GM18909 (cell line): Measurements from ENCODE around the gene UBXN6.

Experiments used
- ATAC-seq: cut with Tn5 transposase; IDR thresholded peaks from one replicate; pipeline ENCODE4 v1.9.1; 2021; ENCODE audit warnings: mild to moderate bottlenecking; ENCODE audit not compliant: unreplicated experiment, poor library complexity

Gene UBXN6

DNA sequence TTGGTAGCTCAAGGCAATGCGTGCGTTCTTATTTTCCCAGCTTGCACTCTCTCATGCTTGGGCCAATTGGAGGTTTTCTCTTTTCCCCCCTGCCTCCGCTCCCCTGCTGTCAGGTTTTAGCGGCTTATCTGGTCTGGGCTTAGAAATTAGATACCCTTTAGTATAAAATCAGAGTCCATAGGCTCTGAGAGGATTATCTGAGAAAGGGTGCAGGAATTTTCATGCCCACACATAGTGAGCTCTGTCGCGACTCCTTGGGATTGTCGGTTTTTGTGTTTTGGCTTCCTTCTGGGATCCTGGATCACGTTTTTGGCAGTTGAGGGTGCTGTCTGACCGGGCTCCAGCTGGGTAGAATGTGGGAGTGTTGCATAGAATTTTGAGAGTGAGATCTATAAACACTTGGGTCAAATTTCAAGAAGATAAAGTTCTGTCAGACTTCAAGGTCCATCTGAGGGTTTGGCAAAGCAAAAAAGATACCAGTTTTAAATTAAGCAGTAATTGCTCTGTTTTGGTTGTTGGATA, 42.7 kb downstream of the UBXN6 start:
- no peak for ATAC-seq

DNA sequence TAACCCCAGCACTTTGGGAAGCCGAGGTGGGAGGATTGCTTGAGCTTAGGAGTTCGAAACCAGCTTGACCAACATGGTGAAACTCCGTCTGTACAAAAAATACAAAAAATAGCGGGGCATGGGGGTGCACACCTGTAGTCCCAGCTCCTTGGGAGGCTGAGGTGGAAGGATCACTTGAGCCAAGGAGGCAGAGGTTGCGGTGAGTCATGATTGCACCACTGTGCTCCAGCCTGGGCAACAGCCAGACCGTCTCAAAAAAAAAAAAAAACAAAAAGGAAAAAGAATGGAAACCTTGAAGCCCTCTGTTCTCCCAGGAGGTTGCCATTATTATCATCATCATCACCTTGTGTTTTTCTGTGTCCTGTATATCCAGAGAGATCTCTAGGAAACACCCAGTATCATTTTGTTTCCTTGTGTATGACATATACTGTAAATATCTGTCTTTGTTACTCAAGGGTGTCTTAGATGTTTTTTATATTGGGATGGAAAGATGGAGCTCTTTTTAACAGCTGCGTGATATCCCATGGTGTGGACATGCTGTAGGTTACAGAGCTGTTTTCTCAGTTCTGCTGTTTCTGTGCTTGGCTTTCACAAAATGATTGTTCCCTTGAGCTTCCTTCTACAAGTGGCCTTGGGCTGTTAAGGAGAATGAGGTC, 43.3 kb downstream of the UBXN6 start:
- no peak for ATAC-seq

DNA sequence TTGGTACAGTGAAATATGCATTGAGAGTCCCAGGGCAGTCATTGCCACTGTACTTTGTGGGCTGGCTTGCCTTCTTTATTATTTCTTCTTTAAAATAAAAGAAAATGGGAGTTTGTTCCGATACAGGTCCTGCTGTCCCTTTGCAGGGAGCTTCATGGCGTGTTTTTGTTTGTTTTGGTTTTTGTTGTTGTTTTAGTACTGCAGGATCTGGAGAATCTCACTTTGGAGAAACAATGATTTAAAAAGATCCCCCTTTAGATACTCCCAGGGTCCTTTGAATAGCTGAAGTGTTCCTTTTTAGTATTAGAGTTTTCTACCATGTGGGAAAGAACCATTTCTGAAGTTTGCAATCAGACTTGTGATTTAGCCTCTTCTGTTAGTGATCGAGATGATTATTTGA, 44.0 kb downstream of the UBXN6 start:
- ATAC-seq, result no peak

DNA sequence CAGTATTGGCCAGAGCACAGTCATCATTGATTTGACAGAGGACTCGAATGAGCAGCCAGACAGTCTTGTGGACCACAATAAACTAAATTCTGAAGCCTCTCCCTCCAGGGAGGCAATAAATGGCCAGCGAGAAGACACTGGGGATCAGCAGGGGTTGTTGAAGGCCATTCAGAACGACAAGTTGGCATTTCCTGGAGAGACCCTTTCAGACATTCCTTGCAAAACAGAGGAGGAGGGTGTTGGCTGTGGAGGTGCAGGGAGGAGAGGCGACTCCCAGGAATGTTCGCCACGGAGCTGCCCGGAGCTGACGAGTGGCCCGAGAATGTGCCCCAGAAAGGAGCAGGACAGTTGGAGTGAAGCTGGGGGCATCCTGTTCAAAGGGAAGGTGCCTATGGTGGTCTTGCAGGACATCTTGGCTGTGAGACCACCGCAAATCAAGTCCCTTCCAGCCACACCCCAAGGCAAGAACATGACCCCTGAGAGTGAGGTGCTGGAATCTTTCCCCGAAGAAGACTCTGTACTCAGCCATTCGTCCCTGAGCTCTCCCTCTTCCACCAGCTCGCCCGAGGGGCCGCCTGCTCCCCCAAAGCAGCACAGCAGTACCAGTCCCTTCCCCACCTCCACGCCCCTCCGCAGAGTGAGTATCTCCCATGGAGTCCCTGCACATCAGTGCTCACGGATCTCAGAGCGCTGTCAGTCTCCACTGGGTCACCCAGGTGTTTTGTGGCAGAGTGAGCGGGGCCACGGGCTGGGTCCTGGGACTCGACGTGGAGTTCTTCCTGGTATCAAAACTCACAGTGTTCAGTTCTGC, 48.3 kb downstream of the UBXN6 start:
- ATAC-seq, result no peak

DNA sequence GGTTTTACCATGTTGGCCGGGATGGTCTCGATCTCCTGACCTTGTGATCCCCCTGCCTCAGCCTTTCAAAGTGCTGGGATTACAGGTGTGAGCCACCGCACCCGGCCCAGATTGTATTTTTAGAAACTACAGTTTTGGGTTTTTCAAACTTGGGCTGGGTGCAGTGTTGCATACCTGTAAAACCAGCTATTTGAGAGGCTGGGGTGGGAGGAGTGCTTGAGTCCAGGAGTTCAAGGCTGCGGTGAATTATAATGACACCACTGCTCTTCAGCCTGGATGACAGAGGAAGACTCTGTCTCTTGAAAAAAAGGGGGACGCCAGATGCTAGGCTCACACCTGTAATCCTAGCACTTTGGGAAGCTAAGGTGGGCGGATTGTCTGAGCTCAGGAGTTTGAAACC, 51.0 kb downstream of the UBXN6 start:
- no peak for ATAC-seq

DNA sequence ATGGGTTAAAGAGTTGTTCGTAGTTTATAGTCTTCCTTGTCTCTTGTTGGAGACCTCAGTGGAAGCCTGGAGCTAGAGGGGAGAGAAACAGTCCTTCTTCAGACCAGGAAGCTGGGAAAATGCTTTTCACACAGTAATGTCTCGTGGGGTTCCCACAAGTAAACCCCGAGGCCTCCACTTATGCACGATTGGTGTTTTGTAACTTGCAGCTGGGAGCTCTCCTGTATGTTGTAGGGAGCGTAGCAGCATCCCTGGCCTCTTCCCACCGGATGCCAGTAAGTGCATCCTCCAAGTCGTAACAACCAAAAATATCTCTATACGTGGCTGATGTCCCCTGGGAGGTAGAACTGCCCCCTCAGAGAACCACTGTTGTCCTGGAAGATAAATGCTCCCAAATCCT, 51.6 kb downstream of the UBXN6 start:
- no peak for ATAC-seq

DNA sequence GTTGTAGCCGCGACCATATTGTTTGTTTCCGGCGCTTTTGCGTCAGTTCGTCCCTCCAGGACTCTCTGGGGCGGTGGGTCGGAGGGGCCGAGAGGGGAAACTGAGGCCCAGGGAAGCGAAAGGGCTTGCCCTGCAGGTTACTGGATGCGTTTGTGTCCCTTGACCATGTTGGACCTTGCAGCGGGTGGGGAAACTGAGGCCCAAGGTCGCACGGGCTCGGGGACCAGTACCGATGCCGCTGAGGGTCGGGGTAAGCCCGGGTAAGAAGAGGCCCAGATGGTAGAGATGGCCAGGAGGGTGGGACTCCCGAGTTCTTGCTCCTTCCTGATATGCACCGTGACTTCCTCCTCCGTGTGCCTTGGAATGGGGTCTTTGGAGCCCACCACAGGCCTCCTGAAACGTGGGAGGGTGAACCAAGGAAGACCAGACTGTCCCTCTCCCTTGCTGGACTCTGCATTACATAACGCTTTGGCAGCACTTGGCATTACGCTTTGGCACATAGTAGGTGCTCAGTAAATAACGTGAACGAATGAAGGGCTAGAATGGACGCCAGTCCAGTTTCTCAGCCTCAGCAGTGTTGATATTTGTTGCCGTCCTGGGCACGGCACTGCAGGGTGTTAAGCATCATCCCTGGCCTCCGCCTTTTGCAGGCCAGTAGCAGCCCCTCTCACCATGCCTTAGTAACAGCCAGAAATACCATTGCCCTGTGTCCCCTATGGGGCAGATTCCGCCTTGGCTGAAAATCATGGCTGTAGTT, 54.4 kb downstream of the UBXN6 start:
- no peak for ATAC-seq

DNA sequence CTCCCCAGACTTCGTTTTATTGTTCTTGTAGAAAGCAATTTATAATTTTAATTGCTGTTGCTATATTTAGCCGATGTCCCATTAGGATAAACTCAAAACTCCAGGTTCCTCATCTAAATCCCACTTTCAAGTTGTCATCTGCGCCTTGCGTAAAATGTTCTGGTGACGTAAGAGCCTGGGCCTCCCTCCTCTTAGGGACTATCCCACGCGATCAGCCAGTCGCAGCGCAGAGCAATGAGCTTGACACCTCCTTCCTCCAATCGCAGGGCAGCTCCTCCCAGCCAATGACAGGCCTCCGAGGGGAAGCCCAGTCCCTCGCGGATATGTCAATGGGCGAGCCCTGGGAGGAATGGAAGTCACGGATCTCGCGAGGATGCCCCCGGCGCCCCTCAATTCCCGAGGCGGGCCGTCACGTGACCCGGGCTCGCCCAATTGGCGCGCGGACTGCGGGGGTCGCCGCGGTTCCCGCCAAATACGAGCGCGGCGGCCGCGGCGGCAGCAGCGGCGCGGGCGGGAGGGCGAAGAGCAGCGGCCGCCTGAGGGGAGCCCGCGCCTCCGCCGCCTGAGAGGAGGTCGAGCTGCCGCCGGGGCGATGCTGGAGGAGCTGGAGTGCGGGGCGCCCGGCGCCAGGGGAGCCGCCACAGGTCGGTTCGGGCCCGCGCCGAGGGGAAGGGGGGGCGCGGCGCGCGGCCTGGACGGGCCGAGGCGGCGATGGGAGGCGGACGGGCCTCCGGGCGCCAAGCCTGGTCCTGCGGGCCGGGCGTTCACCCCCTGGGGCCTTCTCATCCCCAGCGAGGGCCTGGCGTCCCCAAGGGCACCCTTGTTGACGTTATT, 55.2 kb downstream of the UBXN6 start, which contains the start of gene CHAF1A:
Gene CHAF1A (plus strand): TSS at position 470 of the 834 bp plus-strand sequence. CDS start 123 bp downstream, at position 593.
- ATAC-seq, result peak; percentile 81

DNA sequence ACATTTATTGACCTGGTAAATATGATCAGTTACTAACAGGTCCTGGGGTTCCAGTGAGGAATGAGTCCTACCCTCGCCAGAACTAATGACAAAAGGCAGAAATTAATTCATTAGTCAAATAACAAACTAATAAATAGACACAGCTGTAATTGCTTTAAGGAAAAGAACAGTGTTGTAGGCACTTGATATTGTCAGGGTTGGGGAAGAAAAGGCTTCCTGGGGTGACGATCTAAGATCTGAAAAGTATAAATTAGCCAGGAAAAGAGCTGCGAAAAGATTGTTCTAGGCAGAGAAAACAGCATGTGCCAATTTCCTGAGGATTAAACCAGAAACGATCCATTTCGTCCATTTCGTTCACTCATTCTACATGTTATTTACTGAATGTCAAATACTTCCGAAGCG, 55.8 kb downstream of the UBXN6 start:
- ATAC-seq, result no peak

DNA sequence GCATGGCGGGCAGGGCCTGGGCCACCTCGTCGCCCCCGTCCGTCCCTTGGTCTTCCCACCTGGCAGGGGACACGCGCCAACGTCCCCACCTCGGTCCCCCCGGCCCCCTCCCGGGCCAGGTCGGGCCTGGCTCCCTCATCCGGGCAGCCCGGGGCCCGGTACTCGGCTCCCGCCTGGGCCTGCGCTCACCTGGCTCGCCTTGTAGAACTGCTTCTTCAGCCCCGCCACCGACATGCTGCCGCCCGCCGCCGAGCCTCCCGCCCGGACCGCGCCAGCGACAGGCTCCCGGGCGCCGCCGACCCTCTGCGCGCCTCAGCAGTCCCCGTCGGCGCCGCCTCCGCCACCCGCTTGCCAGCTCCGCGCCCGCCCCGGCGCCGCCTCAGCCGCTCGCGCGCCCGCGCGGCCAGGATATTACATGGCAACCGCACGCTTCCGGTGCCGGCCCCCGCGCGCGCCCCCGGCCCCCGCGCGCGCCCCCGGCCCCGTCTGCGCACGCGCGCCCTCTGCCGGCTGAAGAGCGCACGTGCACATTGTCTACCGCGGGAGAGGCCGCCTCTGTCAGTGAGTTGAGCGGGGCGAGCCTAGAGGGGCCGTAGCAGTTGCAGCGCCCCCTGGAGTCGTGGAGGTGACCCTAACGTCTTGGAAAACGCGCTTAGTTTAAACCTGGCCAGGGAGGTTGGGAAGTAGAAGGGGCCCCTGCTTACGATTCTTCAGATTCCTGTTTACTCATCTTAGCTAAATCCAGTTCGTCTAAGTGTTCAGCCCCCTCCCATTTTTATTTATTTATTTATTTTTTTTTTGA, 57.3 kb downstream of the UBXN6 start, which contains the start of gene SH3GL1:
Gene SH3GL1 (minus strand): TSS at position 413 of the 802 bp plus-strand sequence. CDS start 179 bp downstream, at position 234.
- ATAC-seq, result peak; percentile 57

DNA sequence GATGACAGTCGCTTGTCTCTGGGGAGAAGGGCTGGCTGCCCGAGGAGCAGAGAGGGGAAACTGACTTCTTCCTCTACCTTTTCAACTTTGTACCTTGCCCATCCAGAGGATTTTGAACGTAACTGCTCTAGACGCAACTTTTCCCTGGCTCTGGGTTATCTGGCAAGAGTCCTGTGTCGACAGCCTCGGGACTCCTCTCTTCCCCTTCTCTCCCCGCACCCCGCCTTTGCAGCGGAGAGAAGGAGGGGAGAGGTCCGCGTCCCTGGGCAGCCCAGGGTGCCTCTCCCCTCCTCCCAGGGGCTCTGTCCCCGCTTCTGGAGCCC, 57.8 kb downstream of the UBXN6 start:
- peak; percentile 7 for ATAC-seq

DNA sequence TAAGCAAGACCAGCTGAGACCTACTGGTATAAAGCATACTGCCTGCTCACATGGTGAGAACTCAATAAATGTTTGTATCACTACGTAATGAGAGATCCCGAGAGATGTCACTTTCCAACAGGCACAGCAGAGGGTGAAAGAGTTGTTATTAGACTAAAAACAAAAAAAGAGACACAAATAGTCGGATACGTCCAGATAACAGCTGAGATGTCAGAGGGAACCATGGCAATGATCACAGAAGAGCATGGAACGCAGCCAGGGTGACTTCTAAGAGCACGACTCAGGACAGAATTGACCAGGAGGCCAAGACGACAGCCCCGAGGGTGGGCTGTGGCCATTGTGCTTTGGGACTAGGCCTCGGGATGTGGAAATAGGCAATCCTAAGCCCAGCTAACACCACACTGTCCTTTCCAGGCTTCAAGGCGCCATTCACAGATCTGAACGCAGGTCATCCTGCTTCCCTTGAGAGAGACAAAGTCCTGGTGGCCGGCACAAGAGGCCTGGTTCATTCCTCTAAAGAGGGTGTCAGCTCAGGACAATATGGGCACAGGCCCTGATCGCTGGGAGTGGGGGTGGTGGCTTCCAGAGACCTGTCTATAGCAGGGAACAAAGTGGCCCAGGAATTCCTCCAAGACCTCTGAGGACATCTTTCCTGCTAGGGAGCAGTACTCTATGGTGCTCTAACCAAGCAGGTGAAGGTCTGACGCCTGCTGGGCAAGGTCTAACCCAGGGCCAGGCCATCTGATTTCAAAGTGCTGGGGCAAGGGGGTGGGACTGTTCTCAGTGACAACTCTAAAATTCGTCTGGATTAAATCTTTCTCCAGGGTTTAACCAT, 60.4 kb downstream of the UBXN6 start:
- no peak for ATAC-seq
